Measurements from ENCODE around the gene IGF2R.

- TF ChIP-seq TCF12 (IDR thresholded peaks at IDR 0.05; ENCODE audit: low read depth), result no peak
- TF ChIP-seq REST (IDR thresholded peaks at IDR 0.05; ENCODE audit: low read depth), result no peak
- TF ChIP-seq RAD21 (IDR thresholded peaks at IDR 0.05; ENCODE audit: low read depth), result no peak
Measured at GRCh38 chr6:160044687-160045086, 75.8 kb downstream of the IGF2R start.

Data from Ishikawa (cell line).